ENCODE measurements around the gene SHISA8.
"Not testable (repeated sequence)": the region's sequence is repeated elsewhere in the genome, so short reads cannot be mapped to it uniquely, and the experiment has no call there.

SHISA8 gene

DNA sequence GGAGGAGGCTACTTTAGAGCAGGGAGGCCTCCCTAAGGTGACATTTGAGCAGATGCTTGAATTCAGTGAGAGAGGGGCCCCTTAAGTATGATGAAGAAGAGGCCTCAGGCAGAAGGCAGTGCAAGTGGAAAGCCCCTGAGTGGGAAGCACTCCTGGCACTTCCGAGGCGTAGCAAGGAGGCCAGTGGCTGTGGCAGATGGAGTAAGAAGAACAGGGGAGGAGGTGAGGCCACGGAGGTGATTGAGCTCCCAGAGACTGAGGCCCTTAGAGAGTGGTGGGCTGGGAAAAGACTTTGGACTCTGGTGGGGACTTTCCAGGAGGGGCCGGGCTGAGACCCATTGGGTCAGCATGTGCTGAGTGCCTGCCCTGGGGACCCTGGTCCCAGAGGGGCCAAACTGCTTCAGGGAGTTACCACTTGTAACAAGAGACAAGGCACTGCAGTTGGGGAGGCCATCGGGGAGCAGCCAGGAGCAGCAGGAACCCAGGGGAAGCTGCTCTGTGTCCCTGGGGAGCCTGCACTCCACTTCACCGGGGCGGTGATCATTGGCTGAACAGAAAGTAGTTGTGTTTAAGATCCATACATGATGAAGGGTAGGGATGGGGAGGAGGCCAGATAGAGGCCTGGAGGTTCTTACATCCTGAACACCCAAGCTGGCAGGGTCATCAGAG lies 34.6 kb upstream of the SHISA8 start:
- in situ Hi-C loops (cut with MboI; ENCODE audit: low sequenced_read_pairs, unreplicated experiment) = no loop called here
- no peak for DNase-seq (ENCODE audit: low spot score)
- TF ChIP-seq, protein P1, sequence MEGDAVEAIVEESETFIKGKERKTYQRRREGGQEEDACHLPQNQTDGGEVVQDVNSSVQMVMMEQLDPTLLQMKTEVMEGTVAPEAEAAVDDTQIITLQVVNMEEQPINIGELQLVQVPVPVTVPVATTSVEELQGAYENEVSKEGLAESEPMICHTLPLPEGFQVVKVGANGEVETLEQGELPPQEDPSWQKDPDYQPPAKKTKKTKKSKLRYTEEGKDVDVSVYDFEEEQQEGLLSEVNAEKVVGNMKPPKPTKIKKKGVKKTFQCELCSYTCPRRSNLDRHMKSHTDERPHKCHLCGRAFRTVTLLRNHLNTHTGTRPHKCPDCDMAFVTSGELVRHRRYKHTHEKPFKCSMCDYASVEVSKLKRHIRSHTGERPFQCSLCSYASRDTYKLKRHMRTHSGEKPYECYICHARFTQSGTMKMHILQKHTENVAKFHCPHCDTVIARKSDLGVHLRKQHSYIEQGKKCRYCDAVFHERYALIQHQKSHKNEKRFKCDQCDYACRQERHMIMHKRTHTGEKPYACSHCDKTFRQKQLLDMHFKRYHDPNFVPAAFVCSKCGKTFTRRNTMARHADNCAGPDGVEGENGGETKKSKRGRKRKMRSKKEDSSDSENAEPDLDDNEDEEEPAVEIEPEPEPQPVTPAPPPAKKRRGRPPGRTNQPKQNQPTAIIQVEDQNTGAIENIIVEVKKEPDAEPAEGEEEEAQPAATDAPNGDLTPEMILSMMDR (IDR thresholded peaks at IDR 0.05; ENCODE audit: borderline replicate concordance, control extremely low read depth, extremely low read depth, insufficient read depth, missing control alignments) = no peak

DNA sequence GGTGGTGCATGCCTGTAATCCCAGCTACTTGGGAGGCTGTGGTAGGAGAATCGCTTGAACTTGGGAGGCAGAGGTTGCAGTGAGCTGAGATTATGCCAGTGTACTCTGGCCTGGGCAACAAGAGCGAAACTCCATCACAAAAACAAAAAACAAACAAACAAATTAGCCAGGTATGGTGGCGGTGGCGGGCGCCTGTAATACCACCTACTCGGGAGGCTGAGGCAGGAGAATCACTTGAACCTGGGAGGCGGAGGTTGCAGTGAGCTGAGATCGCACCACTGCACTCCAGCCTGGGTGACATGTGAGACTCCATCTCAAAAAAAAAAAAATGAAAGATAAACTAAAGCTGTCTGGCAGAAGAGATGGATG lies 34.0 kb upstream of the SHISA8 start:
- DNase-seq (ENCODE audit: low spot score); in situ Hi-C loops (cut with MboI; ENCODE audit: low sequenced_read_pairs, unreplicated experiment): not testable (repeated sequence)

- DNase-seq (ENCODE audit: low spot score) = no peak
- in situ Hi-C loops (cut with MboI; ENCODE audit: low sequenced_read_pairs, unreplicated experiment) = no loop called here
- TF ChIP-seq, protein P1 (IDR thresholded peaks at IDR 0.05; ENCODE audit: borderline replicate concordance, control extremely low read depth, extremely low read depth, insufficient read depth, missing control alignments) = no peak
Measured at GRCh38 chr22:41948142-41948541, 33.3 kb upstream of the SHISA8 start.

DNA sequence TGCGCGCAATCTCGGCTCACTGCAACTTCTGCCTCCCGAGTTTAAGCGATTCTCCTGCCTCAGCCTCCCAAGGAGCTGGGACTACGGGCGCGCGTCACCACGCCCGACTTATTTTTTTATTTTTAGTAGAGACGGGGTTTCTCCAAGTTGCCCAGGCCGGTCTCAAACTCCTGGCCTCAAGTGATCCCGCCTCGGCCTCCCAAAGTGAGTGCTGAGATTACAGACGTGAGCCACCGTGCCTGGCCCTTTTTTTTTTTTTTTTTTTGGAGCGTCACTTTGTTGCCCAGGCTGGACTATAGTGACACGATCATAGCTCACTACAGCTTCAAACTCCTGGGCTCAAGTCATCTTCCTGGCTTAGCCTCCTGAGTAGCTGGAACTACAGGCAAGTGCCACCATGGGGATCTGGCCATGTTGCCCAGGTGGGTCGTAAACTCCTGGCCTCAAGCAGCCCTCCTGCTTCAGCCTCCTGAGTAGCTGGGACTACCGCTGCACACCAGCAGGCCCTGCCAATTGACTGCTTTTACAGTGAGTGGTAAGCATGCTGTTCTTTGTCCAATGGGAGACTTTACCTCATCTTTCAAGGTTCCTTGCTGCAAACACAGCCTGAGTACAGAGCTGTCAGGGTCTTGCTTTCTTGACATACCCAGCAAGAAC lies 32.7 kb upstream of the SHISA8 start:
- DNase-seq (ENCODE audit: low spot score) = no peak
- TF ChIP-seq, protein P1 (IDR thresholded peaks at IDR 0.05; ENCODE audit: borderline replicate concordance, control extremely low read depth, extremely low read depth, insufficient read depth, missing control alignments) = no peak
- in situ Hi-C loops (cut with MboI; ENCODE audit: low sequenced_read_pairs, unreplicated experiment) = no loop called here

- DNase-seq (ENCODE audit: low spot score) = peak; percentile 90
- TF ChIP-seq, protein P1 (IDR thresholded peaks at IDR 0.05; ENCODE audit: borderline replicate concordance, control extremely low read depth, extremely low read depth, insufficient read depth, missing control alignments) = no peak
- in situ Hi-C loops (cut with MboI; ENCODE audit: low sequenced_read_pairs, unreplicated experiment) = no loop called here
Measured at GRCh38 chr22:41946629-41947423, 32.0 kb upstream of the SHISA8 start, which contains the start of gene CENPM. CENPM (minus strand) TSS chr22:41947152; CDS start chr22:41947076, 76 bp downstream.

- TF ChIP-seq, protein P1 (IDR thresholded peaks at IDR 0.05; ENCODE audit: borderline replicate concordance, control extremely low read depth, extremely low read depth, insufficient read depth, missing control alignments) = no peak
- in situ Hi-C loops (cut with MboI; ENCODE audit: low sequenced_read_pairs, unreplicated experiment) = loop anchor here (5.0 kb wide), 1 partner anchor 241 kb away; no protein-coding TSS in a partner anchor
- no peak for DNase-seq (ENCODE audit: low spot score)
Measured at GRCh38 chr22:41943661-41944209, 28.9 kb upstream of the SHISA8 start.

Data from GM13976 (cell line).